GM12878 (cell line): Measurements from ENCODE around the gene FREM3. TPM values are rescaled to one million over a fixed set of nuclear protein-coding genes. Genes with fewer than 3 reads are reported as not detected.

ENCODE experiments used
- ATAC-seq: fragments of 200-7000 bp; cut with Tn5 transposase; 3 replicates; pipeline ENCODE4 v1.9.1; 2020; ENCODE audit warnings: mild to moderate bottlenecking, moderate library complexity
- BruUV-seq: library from RNA; stranded (reverse); fragments of 400-500 nt; replicated peaks from 2 replicates; lab custom pipeline; 2021; lab: Mats Ljungman, UMichigan
- CTCF ChIA-PET: fragments of 300-600 bp; sonication (Branson Sonifier 250); formaldehyde crosslinking; extraction: SDS; loops from one replicate; lab custom pipeline; 2021; ENCODE audit warnings: inconsistent platforms; lab: Yijun Ruan, JAX
- POLR2A ChIA-PET: fragments of 350-600 bp; formaldehyde crosslinking; extraction: SDS; loops from one replicate; lab custom pipeline; 2021; ENCODE audit warnings: inconsistent platforms; lab: Charles Lee
- RAD21 ChIA-PET: fragments of 300-600 bp; sonication (Branson Sonifier 250); formaldehyde crosslinking; loops from one replicate; lab custom pipeline; 2023; ENCODE audit warnings: antibody characterized with exemption; ENCODE audit not compliant: unreplicated experiment; lab: Charles Lee
- SMC1A ChIA-PET: fragments of 300-600 bp; sonication (Branson Sonifier 250); formaldehyde crosslinking; loops from one replicate; lab custom pipeline; 2023; ENCODE audit not compliant: unreplicated experiment, uncharacterized antibody; lab: Charles Lee
- DNase-seq: peaks from one replicate; pipeline ENCODE4 v3.0.0-alpha.2; 2011; ENCODE audit warnings: low read depth, low spot score
- FAIRE-seq: peaks from 3 replicates; lab custom pipeline; 2011; peaks lifted over from hg19 to GRCh38; lab: Jason Lieb, UNC
- H2AFZ ChIP-seq: 2 replicates; pipeline ENCODE4 v1.6.0; 2011; ENCODE audit warnings: low read depth, low read length, control low read depth; ENCODE audit not compliant: control insufficient read depth
- H3K27ac ChIP-seq: 2 replicates; pipeline ENCODE4 v1.5.1; 2011; ENCODE audit warnings: control low read depth; ENCODE audit not compliant: control insufficient read depth, insufficient read depth
- H3K27me3 ChIP-seq, 2 experiments: replicated peaks in 1 of 2; 2 replicates each; pipeline versions ENCODE4 v1.6.0 to v1.6.1; 2011; ENCODE audit warnings: low read length in 1 of 2; ENCODE audit not compliant: control insufficient read depth in 2 of 2, insufficient read depth in 2 of 2
- H3K36me3 ChIP-seq, 2 experiments: 2 replicates each; pipeline ENCODE4 v1.5.1; 2011; ENCODE audit warnings: low read length in 1 of 2; ENCODE audit not compliant: control insufficient read depth in 2 of 2, insufficient read depth in 2 of 2
- H3K4me1 ChIP-seq: 2 replicates; pipeline ENCODE4 v1.6.1; 2011; ENCODE audit warnings: mild to moderate bottlenecking, low read length, moderate library complexity, mixed read lengths; ENCODE audit not compliant: control insufficient read depth, insufficient read depth
- H3K4me2 ChIP-seq: 2 replicates; pipeline ENCODE4 v1.6.0; 2011; ENCODE audit warnings: control low read depth; ENCODE audit not compliant: control insufficient read depth, insufficient read depth
- H3K4me3 ChIP-seq: fragments of 200-600 bp; sonication (generic); 2 replicates; pipeline ENCODE4 v1.5.1; 2016
- H3K79me2 ChIP-seq: 2 replicates; pipeline ENCODE4 v1.6.0; 2011; ENCODE audit warnings: low read length; ENCODE audit not compliant: control insufficient read depth, insufficient read depth
- H3K9ac ChIP-seq: 2 replicates; pipeline ENCODE4 v1.8.0; 2011; ENCODE audit warnings: low read length, control low read depth, mixed read lengths; ENCODE audit not compliant: control insufficient read depth, insufficient read depth
- H3K9me3 ChIP-seq: replicated peaks from 3 replicates; pipeline ENCODE4 v1.5.1; 2011; ENCODE audit warnings: mild to moderate bottlenecking, low read length; ENCODE audit not compliant: control insufficient read depth, insufficient read depth
- H4K20me1 ChIP-seq: 2 replicates; pipeline ENCODE4 v1.6.0; 2011; ENCODE audit not compliant: control insufficient read depth, insufficient read depth
- ATF3 ChIP-seq: IDR thresholded peaks from 2 replicates; pipeline ENCODE4 v1.6.1; 2011; ENCODE audit warnings: low read depth, mild to moderate bottlenecking, low read length, moderate library complexity, borderline replicate concordance; ENCODE audit errors: extremely low read depth
- BACH1 ChIP-seq: fragments of 450-650 bp; IDR thresholded peaks from 2 replicates; pipeline ENCODE4 v1.6.1; 2017; ENCODE audit warnings: mild to moderate bottlenecking, borderline replicate concordance
- CBFB ChIP-seq: IDR thresholded peaks from 2 replicates; pipeline ENCODE4 v1.6.1; 2016; ENCODE audit warnings: antibody characterized with exemption, low read depth
- CHD4 ChIP-seq: fragments of 200-600 bp; sonication (generic); IDR thresholded peaks from 2 replicates; pipeline ENCODE4 v1.6.1; 2016; ENCODE audit warnings: mild to moderate bottlenecking
- CTCF ChIP-seq, 3 experiments: IDR thresholded peaks in 2 of 3; conservative IDR thresholded peaks in 1 of 3; 2 replicates each; pipeline ENCODE4 v1.5.1; 2011; ENCODE audit warnings: low read depth in 3 of 3, low read length in 3 of 3, mild to moderate bottlenecking in 3 of 3, control low read depth in 2 of 3, moderate library complexity in 2 of 3, inconsistent platforms in 1 of 3, mixed read lengths in 1 of 3; ENCODE audit not compliant: control insufficient read depth in 2 of 3, insufficient read depth in 1 of 3; ENCODE audit errors: extremely low read depth in 1 of 3
- KDM1A ChIP-seq: fragments of 200-600 bp; sonication (generic); IDR thresholded peaks from 2 replicates; pipeline ENCODE4 v1.6.1; 2016; ENCODE audit warnings: borderline replicate concordance
- LARP7 ChIP-seq: fragments of 450-650 bp; IDR thresholded peaks from 2 replicates; pipeline ENCODE4 v1.6.1; 2017; ENCODE audit warnings: mild to moderate bottlenecking
- PAX8 ChIP-seq: fragments of 450-650 bp; IDR thresholded peaks from 2 replicates; pipeline ENCODE4 v1.6.1; 2017; ENCODE audit warnings: mild to moderate bottlenecking, moderate library complexity
- PKNOX1 ChIP-seq: fragments of 450-650 bp; IDR thresholded peaks from 2 replicates; pipeline ENCODE4 v1.6.1; 2016; ENCODE audit warnings: mild to moderate bottlenecking
- POLR2AphosphoS2 ChIP-seq: IDR thresholded peaks from 2 replicates; pipeline ENCODE4 v1.6.1; 2011; ENCODE audit warnings: low read depth, mild to moderate bottlenecking, low read length, improper control_type of control experiment, moderate library complexity
- RAD21 ChIP-seq: IDR thresholded peaks from 2 replicates; pipeline ENCODE4 v1.6.1; 2011; ENCODE audit warnings: mild to moderate bottlenecking, low read depth, low read length, moderate library complexity; ENCODE audit not compliant: insufficient read depth
- SMAD5 ChIP-seq: IDR thresholded peaks from 2 replicates; pipeline ENCODE4 v1.6.1; 2016; ENCODE audit warnings: antibody characterized with exemption, low read depth
- SREBF1 ChIP-seq: IDR thresholded peaks from 2 replicates; pipeline ENCODE4 v1.6.1; 2012; ENCODE audit warnings: mild to moderate bottlenecking, low read length
- STAT3 ChIP-seq: IDR thresholded peaks from 2 replicates; pipeline ENCODE4 v1.6.1; 2011; ENCODE audit warnings: low read depth, low read length, improper control_type of control experiment
- WGBS: methylation state at CpG from one replicate; pipeline ENCODE4 v1.1.6; 2016; ENCODE audit warnings: low lambda C conversion rate; ENCODE audit not compliant: insufficient replicate concordance, insufficient coverage; ENCODE audit errors: missing lambda C conversion rate; 5-methylcytosine and 5-hydroxymethylcytosine counted together
- in situ Hi-C: fragments of 300-500 bp; cut with MboI; formaldehyde crosslinking; loops from 9 replicates; pipeline ENCODE4 v1.14.3; 2018; ENCODE audit warnings: mixed read lengths
- intact Hi-C: fragments of 100-400 bp; cut with micrococcal nuclease; formaldehyde crosslinking; loops from one replicate; pipeline ENCODE4 v1.14.2; 2022; ENCODE audit not compliant: unreplicated experiment
- polyA plus RNA-seq, 11 experiments: library from polyadenylated mRNA; depleted of rRNA in 4 of 11; unstranded in 6 of 11; stranded (reverse) in 5 of 11; fragments of >200 nt; fragmentation: Nextera tagmentation in 4 of 11; fragmentation: Illumina TruSeq in 1 of 11; extraction: Ambion mirVana in 4 of 11; extraction: Trizol in 1 of 11; gene quantifications; 1 replicate in 1 of 11; 2 replicates in 10 of 11; pipeline versions ENCODE4 v1.2.1 to v1.2.3, GENCODE V29; 2011 to 2016; ENCODE audit warnings: inconsistent platforms in 2 of 11, missing spikeins in 2 of 11, low read depth in 1 of 11
- total RNA-seq, 4 experiments: library from RNA; depleted of rRNA in 3 of 4; stranded (reverse); fragments of >200 nt in 3 of 4; fragmentation: Illumina TruSeq in 1 of 4; extraction: Trizol in 1 of 4; gene quantifications; 2 replicates each; pipeline versions ENCODE4 v1.2.1 to v1.2.3, GENCODE V29; 2013 to 2021

FREM3 gene
- total and polyA plus RNA-seq, 10 of the 15 experiments (the other 5 are each of a cell fraction or from before 2014, with no cell fraction given): not detected

GRCh38 chr4:143626134-143626911 lies 74.2 kb downstream of the FREM3 start:
- no peak for TF ChIP-seq RAD21
- no peak for TF ChIP-seq ATF3
- TF ChIP-seq CTCF (IDR thresholded peaks at IDR 0.05 in 2 of 3, conservative IDR thresholded peaks at IDR 0.05 in 1 of 3; ENCODE audit: control insufficient read depth in 2 of 3, extremely low read depth in 1 of 3, insufficient read depth in 1 of 3, low read depth in 3 of 3, low read length in 3 of 3): no peak
- no peak for TF ChIP-seq KDM1A
- TF ChIP-seq PKNOX1: no peak
- TF ChIP-seq SMAD5: no peak
- TF ChIP-seq PAX8: no peak
- no peak for TF ChIP-seq BACH1
- no peak for TF ChIP-seq POLR2AphosphoS2
- no peak for TF ChIP-seq CHD4
- no peak for TF ChIP-seq CBFB
- TF ChIP-seq LARP7: no peak
- no peak for TF ChIP-seq STAT3
- TF ChIP-seq SREBF1: no peak
- TF ChIP-seq, all 136 proteins: peak for 0
- BruUV-seq: no TSS peak
- Histone ChIP-seq H4K20me1 (no peaks in the 10 kb centered on the region), H3K27ac (no peak overlapping the region), H3K4me2 (no peak overlapping the region), H3K36me3 (no peaks in the 10 kb centered on the region), H2AFZ (no peak overlapping the region), H3K79me2 (no peaks in the 10 kb centered on the region), H3K9ac (no peak overlapping the region), H3K27me3 (no peaks in the 10 kb centered on the region), H3K4me1 (no peaks in the 10 kb centered on the region), H3K9me3 (no peaks in the 10 kb centered on the region), H3K4me3 (no peak overlapping the region)
- intact Hi-C loops: no loop called here
- ChIA-PET SMC1A (no interaction called here), CTCF (interaction anchor here (1.2 kb wide), 1 partner anchor 18 kb away, joined by 3 read pairs; no protein-coding TSS in a partner anchor), RAD21 (no interaction called here), POLR2A (no interaction called here)
- ATAC-seq (no peak), DNase-seq (no peak), FAIRE-seq (no peak)
- in situ Hi-C loops: no loop called here
- under 1% methylated on average over 5 of the region's 5 CpGs for WGBS
